ENCODE measurements around the gene DIO1.

DNA sequence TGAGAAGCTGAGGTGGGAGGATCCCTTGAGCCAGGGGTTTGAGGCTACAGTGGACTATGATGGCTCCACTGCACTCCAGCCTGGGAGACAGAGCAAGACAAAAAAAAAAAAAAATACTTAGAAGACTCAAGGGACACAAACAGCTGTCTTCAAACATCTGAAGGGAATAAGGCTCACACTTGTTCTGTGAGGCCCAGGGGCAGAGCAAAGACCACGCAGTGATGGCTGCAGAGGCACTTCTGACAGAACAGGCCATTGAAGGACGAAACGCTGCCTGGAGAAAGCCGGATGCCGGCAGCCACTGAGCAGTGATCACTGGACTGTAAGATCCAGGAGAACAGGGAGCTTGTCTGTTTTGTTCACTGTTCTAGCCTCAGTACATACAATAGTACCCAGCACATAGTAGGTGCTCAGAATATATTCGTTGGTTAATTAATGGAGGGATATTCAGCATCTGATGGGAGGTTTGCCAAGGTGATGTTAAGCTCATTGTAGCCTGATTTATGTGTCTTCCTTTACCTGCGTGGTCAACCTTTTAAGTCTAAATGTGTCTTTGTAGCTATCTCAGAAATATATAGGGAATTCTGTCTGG lies 43.8 kb upstream of the DIO1 start:
- TF ChIP-seq ESRRA (CRISPR knock-in tag; IDR thresholded peaks at IDR 0.05; ENCODE audit: borderline replicate concordance) (no peak), FOXP1 (CRISPR knock-in tag; IDR thresholded peaks at IDR 0.05; ENCODE audit: borderline replicate concordance) (no peak), JAZF1 (CRISPR knock-in tag; IDR thresholded peaks at IDR 0.05) (no peak), NR1H2 (CRISPR knock-in tag; IDR thresholded peaks at IDR 0.05) (no peak), ETV6 (CRISPR knock-in tag; IDR thresholded peaks at IDR 0.05) (no peak), JUN (CRISPR knock-in tag; IDR thresholded peaks at IDR 0.05) (no peak), SMAD3 (CRISPR knock-in tag; IDR thresholded peaks at IDR 0.05; ENCODE audit: borderline replicate concordance) (no peak), PRRX2 (CRISPR knock-in tag; IDR thresholded peaks at IDR 0.05) (no peak), TEAD1 (CRISPR knock-in tag; IDR thresholded peaks at IDR 0.05) (no peak), TP53 (CRISPR knock-in tag; IDR thresholded peaks at IDR 0.05) (no peak)
- TF ChIP-seq, protein P1, sequence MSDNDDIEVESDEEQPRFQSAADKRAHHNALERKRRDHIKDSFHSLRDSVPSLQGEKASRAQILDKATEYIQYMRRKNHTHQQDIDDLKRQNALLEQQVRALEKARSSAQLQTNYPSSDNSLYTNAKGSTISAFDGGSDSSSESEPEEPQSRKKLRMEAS (CRISPR knock-in tag; IDR thresholded peaks at IDR 0.05), result no peak
- TF ChIP-seq, protein P2, sequence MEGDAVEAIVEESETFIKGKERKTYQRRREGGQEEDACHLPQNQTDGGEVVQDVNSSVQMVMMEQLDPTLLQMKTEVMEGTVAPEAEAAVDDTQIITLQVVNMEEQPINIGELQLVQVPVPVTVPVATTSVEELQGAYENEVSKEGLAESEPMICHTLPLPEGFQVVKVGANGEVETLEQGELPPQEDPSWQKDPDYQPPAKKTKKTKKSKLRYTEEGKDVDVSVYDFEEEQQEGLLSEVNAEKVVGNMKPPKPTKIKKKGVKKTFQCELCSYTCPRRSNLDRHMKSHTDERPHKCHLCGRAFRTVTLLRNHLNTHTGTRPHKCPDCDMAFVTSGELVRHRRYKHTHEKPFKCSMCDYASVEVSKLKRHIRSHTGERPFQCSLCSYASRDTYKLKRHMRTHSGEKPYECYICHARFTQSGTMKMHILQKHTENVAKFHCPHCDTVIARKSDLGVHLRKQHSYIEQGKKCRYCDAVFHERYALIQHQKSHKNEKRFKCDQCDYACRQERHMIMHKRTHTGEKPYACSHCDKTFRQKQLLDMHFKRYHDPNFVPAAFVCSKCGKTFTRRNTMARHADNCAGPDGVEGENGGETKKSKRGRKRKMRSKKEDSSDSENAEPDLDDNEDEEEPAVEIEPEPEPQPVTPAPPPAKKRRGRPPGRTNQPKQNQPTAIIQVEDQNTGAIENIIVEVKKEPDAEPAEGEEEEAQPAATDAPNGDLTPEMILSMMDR (IDR thresholded peaks at IDR 0.05), result no peak
- TF ChIP-seq, protein P3, sequence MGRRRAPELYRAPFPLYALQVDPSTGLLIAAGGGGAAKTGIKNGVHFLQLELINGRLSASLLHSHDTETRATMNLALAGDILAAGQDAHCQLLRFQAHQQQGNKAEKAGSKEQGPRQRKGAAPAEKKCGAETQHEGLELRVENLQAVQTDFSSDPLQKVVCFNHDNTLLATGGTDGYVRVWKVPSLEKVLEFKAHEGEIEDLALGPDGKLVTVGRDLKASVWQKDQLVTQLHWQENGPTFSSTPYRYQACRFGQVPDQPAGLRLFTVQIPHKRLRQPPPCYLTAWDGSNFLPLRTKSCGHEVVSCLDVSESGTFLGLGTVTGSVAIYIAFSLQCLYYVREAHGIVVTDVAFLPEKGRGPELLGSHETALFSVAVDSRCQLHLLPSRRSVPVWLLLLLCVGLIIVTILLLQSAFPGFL (CRISPR knock-in tag; IDR thresholded peaks at IDR 0.05; ENCODE audit: borderline replicate concordance), result no peak
